GM12892 (cell line): Measurements from ENCODE around the gene HES4.

Experiments
- POLR2A ChIP-seq: IDR thresholded peaks from 2 replicates; pipeline ENCODE4 v1.6.1; 2011; ENCODE audit warnings: low read depth, low read length, control low read depth
- POLR2AphosphoS5 ChIP-seq: IDR thresholded peaks from 2 replicates; pipeline ENCODE4 v1.6.1; 2011; ENCODE audit warnings: low read depth, low read length, control low read depth

DNA sequence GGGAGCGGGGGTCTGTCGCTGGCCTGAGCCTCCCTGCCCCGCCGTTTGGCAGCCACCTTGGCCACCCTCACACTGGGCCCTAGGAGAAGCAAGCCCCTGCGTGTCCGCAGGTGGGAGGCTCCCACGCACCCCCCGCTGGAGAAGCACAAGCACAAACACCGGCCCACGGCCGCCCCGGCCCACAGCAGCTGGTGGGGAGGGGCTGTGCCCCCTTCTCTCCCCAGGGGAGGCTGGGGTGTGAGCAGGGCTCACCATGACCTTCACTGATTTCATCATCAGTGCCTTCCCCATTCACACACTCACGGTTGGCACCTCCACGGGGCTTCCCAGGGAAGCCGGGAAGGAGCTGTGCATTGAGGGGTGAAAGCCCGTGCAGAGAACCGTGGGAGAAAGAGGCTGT is 27.9 kb upstream of the HES4 start:
- TF ChIP-seq POLR2A (no peak), POLR2AphosphoS5 (no peak)
